SK-N-SH (cell line): ENCODE data around the gene EIF5B.

ENCODE experiments used
- ELF1 ChIP-seq: IDR thresholded peaks from 2 replicates; pipeline ENCODE4 v1.4.0; 2012
- EP300 ChIP-seq, 2 experiments: IDR thresholded peaks; 2 replicates each; pipeline versions ENCODE4 v1.4.0 to v1.6.1; 2012; ENCODE audit warnings: borderline replicate concordance in 1 of 2, low read depth in 1 of 2, low read length in 1 of 2
- EZH2phosphoT487 ChIP-seq: fragments of 200-600 bp; sonication (generic); IDR thresholded peaks from 2 replicates; pipeline ENCODE4 v1.6.1; 2017; ENCODE audit warnings: low read depth, mixed run types, mild to moderate bottlenecking, antibody characterized with exemption, moderate library complexity, borderline replicate concordance
- FOSL2 ChIP-seq: IDR thresholded peaks from 2 replicates; pipeline ENCODE4 v1.4.0; 2012; ENCODE audit warnings: low read depth, mild to moderate bottlenecking, moderate library complexity, borderline replicate concordance
- JUND ChIP-seq: IDR thresholded peaks from 2 replicates; pipeline ENCODE4 v1.4.0; 2012
- MXI1 ChIP-seq: IDR thresholded peaks from 2 replicates; pipeline ENCODE4 v1.6.1; 2012; ENCODE audit warnings: mild to moderate bottlenecking, low read depth, low read length, improper control_type of control experiment
- SMC3 ChIP-seq: IDR thresholded peaks from 2 replicates; pipeline ENCODE4 v1.6.1; 2012; ENCODE audit warnings: low read depth, low read length, improper control_type of control experiment
- TF ChIP-seq, protein P1 (sequence below): fragments of 150-350 bp; IDR thresholded peaks from 2 replicates; pipeline ENCODE4 v1.6.1; 2017; ENCODE audit warnings: antibody characterized with exemption, low read length, low read depth, borderline replicate concordance
- TF ChIP-seq, protein P2 (sequence below): fragments of 200-600 bp; sonication (generic); IDR thresholded peaks from 2 replicates; pipeline ENCODE4 v1.6.1; 2017; ENCODE audit warnings: antibody characterized with exemption, mild to moderate bottlenecking, moderate library complexity
- TF ChIP-seq, protein P3 (sequence below): IDR thresholded peaks from 2 replicates; pipeline ENCODE4 v1.4.0; 2012; ENCODE audit warnings: low read depth, borderline replicate concordance

DNA sequence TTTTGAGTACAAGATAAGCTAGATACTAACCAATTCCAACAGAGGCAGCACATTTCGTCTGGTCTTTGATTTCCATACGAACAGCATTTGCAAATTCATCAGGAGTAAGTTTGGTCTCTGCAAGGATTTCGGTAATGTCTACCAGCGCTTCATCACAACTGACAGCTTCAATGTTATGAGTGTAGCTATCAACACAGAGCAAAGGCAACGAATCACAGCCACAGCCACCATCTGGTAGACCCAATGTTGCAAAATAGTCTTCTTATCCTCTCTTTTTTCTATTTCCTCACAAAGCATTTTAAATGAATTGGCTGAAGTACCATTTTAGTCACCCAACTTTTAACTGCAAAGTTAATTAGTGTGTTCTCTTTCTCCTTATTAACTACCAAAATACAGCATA, 84.3 kb downstream of the EIF5B start:
- TF ChIP-seq, protein P1, sequence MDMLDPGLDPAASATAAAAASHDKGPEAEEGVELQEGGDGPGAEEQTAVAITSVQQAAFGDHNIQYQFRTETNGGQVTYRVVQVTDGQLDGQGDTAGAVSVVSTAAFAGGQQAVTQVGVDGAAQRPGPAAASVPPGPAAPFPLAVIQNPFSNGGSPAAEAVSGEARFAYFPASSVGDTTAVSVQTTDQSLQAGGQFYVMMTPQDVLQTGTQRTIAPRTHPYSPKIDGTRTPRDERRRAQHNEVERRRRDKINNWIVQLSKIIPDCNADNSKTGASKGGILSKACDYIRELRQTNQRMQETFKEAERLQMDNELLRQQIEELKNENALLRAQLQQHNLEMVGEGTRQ: no peak
- TF ChIP-seq EZH2phosphoT487 (no peak), MXI1 (no peak), FOSL2 (no peak), EP300 (IDR thresholded peaks at IDR 0.05; ENCODE audit: borderline replicate concordance in 1 of 2, low read depth in 1 of 2, low read length in 1 of 2) (no peak), SMC3 (no peak), JUND (no peak), ELF1 (no peak)
- TF ChIP-seq, protein P2, sequence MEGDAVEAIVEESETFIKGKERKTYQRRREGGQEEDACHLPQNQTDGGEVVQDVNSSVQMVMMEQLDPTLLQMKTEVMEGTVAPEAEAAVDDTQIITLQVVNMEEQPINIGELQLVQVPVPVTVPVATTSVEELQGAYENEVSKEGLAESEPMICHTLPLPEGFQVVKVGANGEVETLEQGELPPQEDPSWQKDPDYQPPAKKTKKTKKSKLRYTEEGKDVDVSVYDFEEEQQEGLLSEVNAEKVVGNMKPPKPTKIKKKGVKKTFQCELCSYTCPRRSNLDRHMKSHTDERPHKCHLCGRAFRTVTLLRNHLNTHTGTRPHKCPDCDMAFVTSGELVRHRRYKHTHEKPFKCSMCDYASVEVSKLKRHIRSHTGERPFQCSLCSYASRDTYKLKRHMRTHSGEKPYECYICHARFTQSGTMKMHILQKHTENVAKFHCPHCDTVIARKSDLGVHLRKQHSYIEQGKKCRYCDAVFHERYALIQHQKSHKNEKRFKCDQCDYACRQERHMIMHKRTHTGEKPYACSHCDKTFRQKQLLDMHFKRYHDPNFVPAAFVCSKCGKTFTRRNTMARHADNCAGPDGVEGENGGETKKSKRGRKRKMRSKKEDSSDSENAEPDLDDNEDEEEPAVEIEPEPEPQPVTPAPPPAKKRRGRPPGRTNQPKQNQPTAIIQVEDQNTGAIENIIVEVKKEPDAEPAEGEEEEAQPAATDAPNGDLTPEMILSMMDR: no peak
- TF ChIP-seq, protein P3, sequence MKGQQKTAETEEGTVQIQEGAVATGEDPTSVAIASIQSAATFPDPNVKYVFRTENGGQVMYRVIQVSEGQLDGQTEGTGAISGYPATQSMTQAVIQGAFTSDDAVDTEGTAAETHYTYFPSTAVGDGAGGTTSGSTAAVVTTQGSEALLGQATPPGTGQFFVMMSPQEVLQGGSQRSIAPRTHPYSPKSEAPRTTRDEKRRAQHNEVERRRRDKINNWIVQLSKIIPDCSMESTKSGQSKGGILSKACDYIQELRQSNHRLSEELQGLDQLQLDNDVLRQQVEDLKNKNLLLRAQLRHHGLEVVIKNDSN: no peak
